Endothelial cell of umbilical vein (primary cell): Measurements from ENCODE around the gene KRT78.

Experiments used
- EZH2 ChIP-seq: IDR thresholded peaks from 2 replicates; pipeline ENCODE4 v1.6.1; 2012; ENCODE audit warnings: borderline replicate concordance, low read depth, mild to moderate bottlenecking, moderate library complexity, low read length, inconsistent platforms; ENCODE audit not compliant: severe bottlenecking
- MYC ChIP-seq: IDR thresholded peaks from one replicate; pipeline ENCODE4 v1.6.1; 2011; ENCODE audit warnings: mild to moderate bottlenecking, low read depth, low read length
- POLR2A ChIP-seq: IDR thresholded peaks from 2 replicates; pipeline ENCODE4 v1.6.1; 2012; ENCODE audit warnings: low read depth, mild to moderate bottlenecking, control low read depth, low read length
- POLR2AphosphoS5 ChIP-seq: IDR thresholded peaks from 2 replicates; pipeline ENCODE4 v1.6.1; 2012; ENCODE audit warnings: low read depth, mild to moderate bottlenecking, control low read depth, low read length, moderate library complexity; ENCODE audit not compliant: insufficient read depth
- TF ChIP-seq, protein P1 (sequence below), 2 donors: IDR thresholded peaks; 1 replicate in 1 of 2; 2 replicates in 1 of 2; pipeline ENCODE4 v1.5.1; 2011; ENCODE audit warnings: low read length in 2 of 2, mild to moderate bottlenecking in 2 of 2, moderate library complexity in 2 of 2, control low read depth in 1 of 2, inconsistent platforms in 1 of 2, low read depth in 1 of 2; ENCODE audit not compliant: insufficient read depth in 1 of 2; ENCODE audit errors: extremely low read depth in 1 of 2

DNA sequence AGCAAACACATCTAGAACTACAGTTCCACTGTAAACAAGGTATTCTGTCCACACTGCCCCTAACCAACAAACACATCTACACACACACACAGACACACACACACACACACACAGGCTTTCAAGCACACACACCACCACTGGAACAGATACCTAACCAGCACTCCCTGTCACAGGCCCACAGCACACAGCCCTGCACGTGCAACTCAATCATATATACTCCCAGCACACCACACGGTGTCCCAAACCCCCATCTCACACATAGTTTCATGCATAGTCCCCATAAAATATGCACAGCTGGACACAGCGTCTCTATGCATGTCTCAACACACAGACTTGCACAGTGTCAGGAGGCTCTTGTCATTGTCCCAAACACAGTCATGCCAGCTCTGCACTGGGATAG lies 28.4 kb upstream of the KRT78 start:
- TF ChIP-seq POLR2A (no peak), EZH2 (no peak), MYC (no peak), POLR2AphosphoS5 (no peak)
- TF ChIP-seq, protein P1, sequence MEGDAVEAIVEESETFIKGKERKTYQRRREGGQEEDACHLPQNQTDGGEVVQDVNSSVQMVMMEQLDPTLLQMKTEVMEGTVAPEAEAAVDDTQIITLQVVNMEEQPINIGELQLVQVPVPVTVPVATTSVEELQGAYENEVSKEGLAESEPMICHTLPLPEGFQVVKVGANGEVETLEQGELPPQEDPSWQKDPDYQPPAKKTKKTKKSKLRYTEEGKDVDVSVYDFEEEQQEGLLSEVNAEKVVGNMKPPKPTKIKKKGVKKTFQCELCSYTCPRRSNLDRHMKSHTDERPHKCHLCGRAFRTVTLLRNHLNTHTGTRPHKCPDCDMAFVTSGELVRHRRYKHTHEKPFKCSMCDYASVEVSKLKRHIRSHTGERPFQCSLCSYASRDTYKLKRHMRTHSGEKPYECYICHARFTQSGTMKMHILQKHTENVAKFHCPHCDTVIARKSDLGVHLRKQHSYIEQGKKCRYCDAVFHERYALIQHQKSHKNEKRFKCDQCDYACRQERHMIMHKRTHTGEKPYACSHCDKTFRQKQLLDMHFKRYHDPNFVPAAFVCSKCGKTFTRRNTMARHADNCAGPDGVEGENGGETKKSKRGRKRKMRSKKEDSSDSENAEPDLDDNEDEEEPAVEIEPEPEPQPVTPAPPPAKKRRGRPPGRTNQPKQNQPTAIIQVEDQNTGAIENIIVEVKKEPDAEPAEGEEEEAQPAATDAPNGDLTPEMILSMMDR (IDR thresholded peaks at IDR 0.05; ENCODE audit: extremely low read depth in 1 of 2, insufficient read depth in 1 of 2, low read depth in 1 of 2, low read length in 2 of 2) = no peak
